HL-60 (cell line): ENCODE data around the gene KRT10.

Experiments used
- GABPA ChIP-seq: IDR thresholded peaks from 2 replicates; pipeline ENCODE4 v1.6.1; 2012; ENCODE audit warnings: low read depth
- SPI1 ChIP-seq: IDR thresholded peaks from 2 replicates; pipeline ENCODE4 v1.6.1; 2012; ENCODE audit warnings: low read depth, mild to moderate bottlenecking, borderline replicate concordance
- TF ChIP-seq, protein P1 (sequence below): IDR thresholded peaks from one replicate; pipeline ENCODE4 v1.5.1; 2011; ENCODE audit warnings: low read length, control low read depth, inconsistent platforms; ENCODE audit not compliant: insufficient read depth

DNA sequence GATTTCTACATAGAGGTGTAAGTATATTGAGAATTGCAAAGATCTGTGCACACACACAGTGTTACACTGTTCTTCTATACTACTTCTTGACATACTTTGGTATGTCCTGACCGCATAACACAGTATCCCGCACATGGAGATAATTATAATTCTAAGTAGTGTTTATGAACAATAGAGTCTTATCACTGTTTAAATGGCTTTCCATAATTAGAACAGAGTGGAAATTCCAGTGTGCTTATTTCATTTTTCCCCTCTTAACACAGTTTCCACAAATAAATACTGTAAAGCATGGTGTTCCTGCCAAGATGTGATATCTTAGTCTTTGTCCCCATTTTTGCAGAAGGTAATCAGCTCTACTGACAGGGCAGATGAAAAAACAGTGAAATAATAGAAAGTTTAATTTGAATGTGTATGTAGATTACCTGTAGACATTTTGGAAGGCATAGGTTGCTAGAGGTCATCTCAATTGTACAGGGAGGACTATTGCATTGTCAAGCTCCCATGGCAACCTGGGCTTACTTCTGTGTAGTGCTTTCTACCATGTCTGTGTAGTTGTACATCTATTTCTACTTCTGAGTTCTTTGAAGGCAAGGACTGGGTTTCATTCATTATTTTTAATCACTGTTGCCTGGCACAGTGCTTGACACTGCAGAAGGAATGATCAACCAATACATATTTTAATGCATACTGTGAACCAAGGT, 12.5 kb downstream of the KRT10 start:
- TF ChIP-seq, protein P1, sequence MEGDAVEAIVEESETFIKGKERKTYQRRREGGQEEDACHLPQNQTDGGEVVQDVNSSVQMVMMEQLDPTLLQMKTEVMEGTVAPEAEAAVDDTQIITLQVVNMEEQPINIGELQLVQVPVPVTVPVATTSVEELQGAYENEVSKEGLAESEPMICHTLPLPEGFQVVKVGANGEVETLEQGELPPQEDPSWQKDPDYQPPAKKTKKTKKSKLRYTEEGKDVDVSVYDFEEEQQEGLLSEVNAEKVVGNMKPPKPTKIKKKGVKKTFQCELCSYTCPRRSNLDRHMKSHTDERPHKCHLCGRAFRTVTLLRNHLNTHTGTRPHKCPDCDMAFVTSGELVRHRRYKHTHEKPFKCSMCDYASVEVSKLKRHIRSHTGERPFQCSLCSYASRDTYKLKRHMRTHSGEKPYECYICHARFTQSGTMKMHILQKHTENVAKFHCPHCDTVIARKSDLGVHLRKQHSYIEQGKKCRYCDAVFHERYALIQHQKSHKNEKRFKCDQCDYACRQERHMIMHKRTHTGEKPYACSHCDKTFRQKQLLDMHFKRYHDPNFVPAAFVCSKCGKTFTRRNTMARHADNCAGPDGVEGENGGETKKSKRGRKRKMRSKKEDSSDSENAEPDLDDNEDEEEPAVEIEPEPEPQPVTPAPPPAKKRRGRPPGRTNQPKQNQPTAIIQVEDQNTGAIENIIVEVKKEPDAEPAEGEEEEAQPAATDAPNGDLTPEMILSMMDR = no peak
- TF ChIP-seq GABPA = no peak
- no peak for TF ChIP-seq SPI1
